ENCODE measurements around the gene TIGD3.

Gene TIGD3

GRCh38 chr11:65390099-65390941 is 35.8 kb downstream of the TIGD3 start:
- TF ChIP-seq, protein P1, sequence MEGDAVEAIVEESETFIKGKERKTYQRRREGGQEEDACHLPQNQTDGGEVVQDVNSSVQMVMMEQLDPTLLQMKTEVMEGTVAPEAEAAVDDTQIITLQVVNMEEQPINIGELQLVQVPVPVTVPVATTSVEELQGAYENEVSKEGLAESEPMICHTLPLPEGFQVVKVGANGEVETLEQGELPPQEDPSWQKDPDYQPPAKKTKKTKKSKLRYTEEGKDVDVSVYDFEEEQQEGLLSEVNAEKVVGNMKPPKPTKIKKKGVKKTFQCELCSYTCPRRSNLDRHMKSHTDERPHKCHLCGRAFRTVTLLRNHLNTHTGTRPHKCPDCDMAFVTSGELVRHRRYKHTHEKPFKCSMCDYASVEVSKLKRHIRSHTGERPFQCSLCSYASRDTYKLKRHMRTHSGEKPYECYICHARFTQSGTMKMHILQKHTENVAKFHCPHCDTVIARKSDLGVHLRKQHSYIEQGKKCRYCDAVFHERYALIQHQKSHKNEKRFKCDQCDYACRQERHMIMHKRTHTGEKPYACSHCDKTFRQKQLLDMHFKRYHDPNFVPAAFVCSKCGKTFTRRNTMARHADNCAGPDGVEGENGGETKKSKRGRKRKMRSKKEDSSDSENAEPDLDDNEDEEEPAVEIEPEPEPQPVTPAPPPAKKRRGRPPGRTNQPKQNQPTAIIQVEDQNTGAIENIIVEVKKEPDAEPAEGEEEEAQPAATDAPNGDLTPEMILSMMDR (conservative IDR thresholded peaks at IDR 0.05; ENCODE audit: low read depth): no peak
- no peak for DNase-seq (ENCODE audit: low spot score)
- H3K27ac ChIP-seq: peak overlapping the region; percentile 100
- ChIA-PET CTCF (interaction anchor here (0.7 to 2.8 kb wide), 2 partner anchors 26 to 236 kb away, joined by 3 to 13 read pairs; no protein-coding TSS in a partner anchor), POLR2A (ENCODE audit: low non-redundant PET) (interaction anchor here (0.6 kb wide), 1 partner anchor 93 kb away, joined by 3 read pairs; no protein-coding TSS in a partner anchor)

DNA sequence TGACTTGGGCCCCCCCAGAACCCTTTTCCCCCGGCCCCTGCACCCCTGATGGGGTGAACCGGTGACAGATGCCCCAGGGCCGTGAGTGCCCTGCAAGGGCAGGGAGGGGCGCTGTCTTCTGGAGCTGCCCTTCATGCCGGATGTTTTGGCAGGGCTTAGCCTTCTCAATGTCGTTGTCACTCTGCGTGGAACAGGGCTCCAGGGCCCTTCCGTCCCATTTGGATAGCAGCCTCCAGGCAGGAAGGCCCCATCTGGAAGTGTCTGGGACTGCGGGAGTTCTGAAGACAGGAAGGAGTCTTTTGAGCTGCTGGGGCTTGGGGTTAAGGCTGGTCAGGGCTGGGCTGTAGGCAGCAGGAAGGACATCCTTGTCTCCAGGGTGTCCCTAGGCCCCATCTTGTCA is 36.4 kb downstream of the TIGD3 start:
- peak overlapping the region; percentile 100 for H3K27ac ChIP-seq
- POLR2A ChIA-PET (ENCODE audit: low non-redundant PET): no interaction called here
- CTCF ChIA-PET: interaction anchor here (0.5 to 2.8 kb wide), 3 partner anchors 17 to 801 kb away, joined by 3 to 13 read pairs (median 3); no protein-coding TSS in a partner anchor
- DNase-seq (ENCODE audit: low spot score): no peak
- TF ChIP-seq, protein P1 (conservative IDR thresholded peaks at IDR 0.05; ENCODE audit: low read depth): no peak

DNA sequence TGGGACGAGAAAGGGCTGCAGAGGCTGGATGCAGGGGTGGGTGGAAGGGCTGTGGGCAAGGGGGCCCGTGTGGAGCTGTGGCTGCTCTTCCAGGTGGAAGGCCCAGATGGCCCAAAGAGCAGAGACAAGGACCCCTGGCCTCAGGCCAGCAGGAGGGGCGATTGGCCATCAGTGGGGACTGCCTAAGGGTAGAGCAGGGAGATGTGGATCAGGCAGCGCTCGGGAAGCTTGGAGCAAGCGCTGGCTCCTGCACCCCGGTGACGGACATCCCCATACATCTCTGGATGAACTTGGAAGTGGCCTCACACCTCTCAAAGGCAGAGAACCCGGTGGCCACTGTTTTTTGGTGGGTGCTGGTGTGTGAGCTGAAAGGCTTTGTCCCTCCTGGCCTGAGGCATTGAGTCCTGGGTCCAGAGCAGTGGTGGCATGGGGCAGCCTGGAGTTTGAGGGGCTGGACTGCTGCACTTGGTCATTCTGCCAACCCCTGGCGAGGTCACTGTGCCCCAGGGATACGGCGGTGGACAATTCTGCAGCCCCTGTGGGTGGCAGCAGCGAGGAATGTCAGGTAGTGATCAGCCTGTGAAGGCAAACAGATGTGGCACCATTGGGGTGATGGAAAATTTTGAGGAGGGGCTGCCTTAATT is 37.8 kb downstream of the TIGD3 start:
- CTCF ChIA-PET: interaction anchor here (2.8 kb wide), 1 partner anchor 24 kb away, joined by 13 read pairs; no protein-coding TSS in a partner anchor
- TF ChIP-seq, protein P1 (conservative IDR thresholded peaks at IDR 0.05; ENCODE audit: low read depth): no peak
- peak overlapping the region; percentile 100 for H3K27ac ChIP-seq
- DNase-seq (ENCODE audit: low spot score): no peak
- POLR2A ChIA-PET (ENCODE audit: low non-redundant PET): no interaction called here

GRCh38 chr11:65392899-65393298 is 38.3 kb downstream of the TIGD3 start:
- DNase-seq (ENCODE audit: low spot score): no peak
- ChIA-PET CTCF (no interaction called here), POLR2A (ENCODE audit: low non-redundant PET) (no interaction called here)
- TF ChIP-seq, protein P1 (conservative IDR thresholded peaks at IDR 0.05; ENCODE audit: low read depth): no peak
- H3K27ac ChIP-seq: peak overlapping the region; percentile 100

DNA sequence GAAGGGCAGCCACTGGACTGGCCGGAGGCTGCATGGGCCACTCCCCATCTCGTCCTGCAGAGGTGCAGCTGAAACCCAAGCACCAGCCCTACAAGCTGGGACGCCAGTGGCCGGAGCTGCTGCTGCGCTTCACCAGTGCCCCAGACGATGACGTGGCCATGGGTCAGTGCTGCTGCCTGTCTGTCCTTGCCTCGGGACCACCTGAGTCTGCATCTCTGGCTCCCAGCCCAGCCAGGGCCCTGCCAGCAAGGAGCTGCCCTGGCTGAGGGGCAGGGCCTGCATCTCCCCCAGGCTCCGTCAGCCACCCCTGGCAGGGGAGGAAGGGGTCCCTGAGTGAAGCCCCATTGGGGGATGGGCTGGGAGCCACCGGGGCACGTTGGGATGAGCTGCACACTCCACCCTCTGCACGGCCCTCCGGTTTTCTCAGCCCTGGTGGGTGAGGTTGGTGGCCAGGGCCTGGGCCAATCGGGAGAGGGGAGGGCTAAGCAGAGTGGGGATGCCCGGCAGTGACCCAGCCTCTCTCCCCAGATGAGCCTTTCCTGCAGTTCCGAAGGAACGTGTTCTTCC is 39.0 kb downstream of the TIGD3 start:
- ChIA-PET POLR2A (ENCODE audit: low non-redundant PET) (interaction anchor here (0.5 kb wide), 1 partner anchor 64 kb away, joined by 5 read pairs; no protein-coding TSS in a partner anchor), CTCF (no interaction called here)
- DNase-seq (ENCODE audit: low spot score): no peak
- TF ChIP-seq, protein P1 (conservative IDR thresholded peaks at IDR 0.05; ENCODE audit: low read depth): no peak
- H3K27ac ChIP-seq: peak overlapping the region; percentile 100

- ChIA-PET CTCF (interaction anchor here (0.7 kb wide), 1 partner anchor 7 kb away, joined by 3 read pairs; the partner anchor contains the start of gene FRMD8), POLR2A (ENCODE audit: low non-redundant PET) (interaction anchor here (0.5 kb wide), 1 partner anchor 63 kb away, joined by 5 read pairs; no protein-coding TSS in a partner anchor)
- DNase-seq (ENCODE audit: low spot score): no peak
- TF ChIP-seq, protein P1 (conservative IDR thresholded peaks at IDR 0.05; ENCODE audit: low read depth): no peak
- H3K27ac ChIP-seq: peak overlapping the region; percentile 100
Measured at GRCh38 chr11:65394125-65394536, 39.6 kb downstream of the TIGD3 start.

Measured in RWPE1 (cell line).